ENCODE measurements around the gene LHFPL6.

GRCh38 chr13:39405107-39405506, 197.9 kb downstream of the LHFPL6 start:
- TF ChIP-seq EZH2 (optimal IDR thresholded peaks at IDR 0.05; ENCODE audit: low read depth, low read length) (no peak), EZH2phosphoT487 (IDR thresholded peaks at IDR 0.05; ENCODE audit: low read length) (no peak)
- TF ChIP-seq, protein P1, sequence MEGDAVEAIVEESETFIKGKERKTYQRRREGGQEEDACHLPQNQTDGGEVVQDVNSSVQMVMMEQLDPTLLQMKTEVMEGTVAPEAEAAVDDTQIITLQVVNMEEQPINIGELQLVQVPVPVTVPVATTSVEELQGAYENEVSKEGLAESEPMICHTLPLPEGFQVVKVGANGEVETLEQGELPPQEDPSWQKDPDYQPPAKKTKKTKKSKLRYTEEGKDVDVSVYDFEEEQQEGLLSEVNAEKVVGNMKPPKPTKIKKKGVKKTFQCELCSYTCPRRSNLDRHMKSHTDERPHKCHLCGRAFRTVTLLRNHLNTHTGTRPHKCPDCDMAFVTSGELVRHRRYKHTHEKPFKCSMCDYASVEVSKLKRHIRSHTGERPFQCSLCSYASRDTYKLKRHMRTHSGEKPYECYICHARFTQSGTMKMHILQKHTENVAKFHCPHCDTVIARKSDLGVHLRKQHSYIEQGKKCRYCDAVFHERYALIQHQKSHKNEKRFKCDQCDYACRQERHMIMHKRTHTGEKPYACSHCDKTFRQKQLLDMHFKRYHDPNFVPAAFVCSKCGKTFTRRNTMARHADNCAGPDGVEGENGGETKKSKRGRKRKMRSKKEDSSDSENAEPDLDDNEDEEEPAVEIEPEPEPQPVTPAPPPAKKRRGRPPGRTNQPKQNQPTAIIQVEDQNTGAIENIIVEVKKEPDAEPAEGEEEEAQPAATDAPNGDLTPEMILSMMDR (IDR thresholded peaks at IDR 0.05; ENCODE audit: low read length), result no peak

All from MM.1S (cell line).